Measurements from ENCODE around the gene AUTS2. TPM values are rescaled to one million over a fixed set of nuclear protein-coding genes. Genes with fewer than 3 reads are reported as not detected.

The AUTS2 gene
- polyA plus RNA-seq, 3 donors, result 3.1 to 8.3 (median 7.9) TPM

DNA sequence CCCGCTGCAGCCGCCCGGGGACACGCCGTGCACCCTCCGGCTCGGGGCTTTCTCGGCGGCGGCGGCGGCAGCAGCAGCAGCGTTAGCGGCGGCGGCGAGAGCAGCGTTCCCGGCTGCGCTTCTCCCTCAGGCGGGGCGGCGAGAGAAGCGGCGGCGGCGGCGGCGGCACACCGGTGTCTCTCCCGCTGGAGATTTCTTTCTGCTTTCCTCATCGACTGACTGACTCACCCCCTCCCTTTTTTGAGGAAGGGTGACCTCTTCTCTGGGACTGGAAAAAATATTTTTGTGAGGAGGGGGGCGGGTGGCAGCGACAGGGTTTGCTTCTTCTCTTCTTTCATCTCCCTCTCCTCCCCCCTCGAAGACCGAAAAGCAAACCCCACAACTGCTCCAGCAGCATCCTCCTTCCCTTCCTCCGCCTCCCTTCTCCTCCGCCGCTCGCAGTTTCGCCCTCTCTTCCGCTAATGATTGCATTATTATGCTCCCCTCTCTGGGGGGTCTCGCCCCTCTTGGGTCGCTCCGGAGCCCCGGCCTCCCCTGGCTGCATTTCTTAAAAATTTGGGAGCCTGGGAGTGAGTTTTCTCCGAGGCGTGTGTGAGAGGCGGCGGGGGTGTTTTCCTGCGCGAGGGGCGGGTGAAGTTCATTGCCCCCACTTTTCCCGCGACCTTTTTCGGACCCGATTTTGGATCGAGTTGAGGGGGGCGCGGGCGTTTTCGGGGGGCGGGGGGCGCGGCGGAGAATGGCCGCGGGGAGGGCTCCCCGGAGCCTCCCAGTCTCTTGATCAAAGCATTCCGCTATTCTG, 411 bp downstream of the AUTS2 start:
- H3K27ac ChIP-seq (ENCODE audit: low read depth, low read length), result no peak overlapping the region
- WGBS, 3 donors, result 1% methylated on average over 57 to 70 of the region's 70 CpGs

DNA sequence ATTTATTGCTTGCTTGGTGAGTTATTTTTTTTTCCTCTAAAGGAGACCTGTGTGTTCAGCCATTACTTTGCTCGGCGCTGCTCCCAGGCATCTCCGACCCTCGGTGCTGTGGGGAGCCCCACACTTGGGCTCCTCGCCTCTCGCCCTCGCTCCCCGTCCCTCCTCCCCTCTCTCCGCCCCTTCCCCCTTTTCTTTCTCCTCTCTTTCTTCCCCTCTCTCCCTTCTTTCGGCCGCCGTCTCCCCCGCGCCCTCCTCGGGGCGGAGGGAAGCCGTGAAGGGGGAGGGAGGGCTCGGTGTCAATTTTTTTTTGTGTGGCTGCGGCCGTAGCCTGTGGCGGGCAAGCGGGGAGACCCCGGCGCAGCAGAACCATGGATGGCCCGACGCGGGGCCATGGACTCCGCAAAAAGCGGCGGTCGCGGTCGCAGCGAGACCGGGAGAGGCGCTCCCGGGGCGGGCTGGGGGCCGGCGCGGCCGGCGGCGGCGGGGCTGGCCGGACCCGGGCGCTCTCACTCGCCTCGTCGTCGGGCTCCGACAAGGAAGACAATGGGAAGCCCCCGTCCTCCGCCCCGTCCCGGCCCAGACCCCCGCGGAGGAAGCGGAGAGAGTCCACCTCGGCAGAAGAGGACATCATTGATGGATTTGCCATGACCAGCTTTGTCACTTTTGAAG, 1.1 kb downstream of the AUTS2 start:
- no peak overlapping the region for H3K27ac ChIP-seq (ENCODE audit: low read depth, low read length)
- WGBS, 3 donors, result 0% methylated on average over 55 to 59 of the region's 61 CpGs

DNA sequence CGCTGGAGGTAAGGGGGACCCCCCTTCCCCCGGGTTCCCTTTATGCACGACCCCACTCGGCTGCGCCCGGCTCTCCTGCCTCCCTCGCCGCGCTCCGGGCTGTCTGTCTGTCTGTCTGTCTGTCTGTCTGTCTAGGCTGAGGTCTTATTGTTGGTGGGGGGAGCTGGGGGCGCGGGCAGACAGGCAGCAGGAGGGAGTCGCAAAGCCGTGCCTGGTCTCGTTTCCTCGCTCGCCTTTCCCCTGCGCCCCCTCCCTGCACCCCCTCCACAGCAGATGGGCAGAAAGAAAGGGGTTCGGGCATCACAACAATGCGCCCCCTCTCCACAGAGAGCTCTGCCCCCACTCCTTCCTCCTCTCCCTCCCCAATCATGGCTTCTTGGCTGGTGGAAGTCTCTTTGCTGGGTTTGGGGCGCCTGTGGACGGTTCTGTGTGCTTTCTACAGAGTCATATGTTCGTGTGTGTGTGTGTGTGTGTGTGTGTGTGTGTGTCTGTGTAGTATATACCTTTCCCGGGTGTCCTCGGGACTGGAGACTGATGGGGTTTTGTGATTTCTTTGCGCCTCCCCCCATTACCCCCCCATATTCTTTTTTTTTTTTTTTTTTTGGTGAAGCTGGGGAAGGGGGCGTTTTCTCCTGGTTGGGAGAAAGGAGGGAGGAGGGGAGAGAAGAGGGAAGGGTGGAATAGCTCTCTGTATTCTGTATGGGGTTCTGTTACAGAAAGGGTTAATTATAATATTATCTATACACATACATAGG, 1.9 kb downstream of the AUTS2 start:
- H3K27ac ChIP-seq (ENCODE audit: low read depth, low read length), result no peak overlapping the region
- WGBS, 3 donors, result 1 to 4% (median 1%) methylated on average over 25 to 27 of the region's 27 CpGs

DNA sequence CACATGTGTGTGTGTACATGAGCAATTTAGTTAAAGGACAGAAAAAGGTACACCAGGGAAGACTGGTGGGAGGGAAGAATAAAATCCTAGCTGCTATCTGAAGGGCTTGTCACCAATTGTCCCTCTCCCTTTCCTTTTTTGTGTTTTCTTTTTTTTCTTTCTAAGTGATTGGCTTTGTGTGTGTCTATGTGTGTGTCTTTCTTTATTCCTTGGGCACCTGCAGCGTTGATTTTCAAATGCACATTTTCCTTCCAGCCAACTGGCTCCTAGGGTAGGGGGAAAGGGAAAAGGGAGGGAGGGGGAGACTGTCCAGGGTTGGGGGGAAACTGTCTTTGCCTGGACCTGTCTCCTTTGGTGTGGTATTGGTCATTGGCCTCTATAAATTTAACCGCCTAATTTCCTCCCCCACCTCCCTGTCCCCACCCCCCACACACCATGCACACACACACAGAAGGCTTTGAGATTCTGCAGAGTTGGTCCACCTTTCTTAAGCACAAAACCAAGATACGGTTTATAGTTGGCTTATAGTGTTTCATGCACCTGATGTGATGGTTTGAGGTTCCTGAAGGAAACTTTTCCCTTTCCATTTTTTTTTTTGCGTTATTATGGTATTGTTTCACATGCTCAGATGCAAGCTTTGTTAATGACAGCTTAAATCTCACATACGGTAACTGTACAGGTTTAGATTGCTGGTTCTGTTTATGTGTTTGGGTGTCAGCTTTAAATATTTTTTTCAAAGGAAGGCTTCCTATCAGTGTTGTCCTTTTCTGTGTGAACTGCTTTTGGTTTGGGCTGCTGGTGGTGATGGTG, 2.6 kb downstream of the AUTS2 start:
- WGBS, 3 donors, result 76 to 81% (median 80%) methylated on average over 5 of the region's 5 CpGs
- H3K27ac ChIP-seq (ENCODE audit: low read depth, low read length), result no peak overlapping the region

DNA sequence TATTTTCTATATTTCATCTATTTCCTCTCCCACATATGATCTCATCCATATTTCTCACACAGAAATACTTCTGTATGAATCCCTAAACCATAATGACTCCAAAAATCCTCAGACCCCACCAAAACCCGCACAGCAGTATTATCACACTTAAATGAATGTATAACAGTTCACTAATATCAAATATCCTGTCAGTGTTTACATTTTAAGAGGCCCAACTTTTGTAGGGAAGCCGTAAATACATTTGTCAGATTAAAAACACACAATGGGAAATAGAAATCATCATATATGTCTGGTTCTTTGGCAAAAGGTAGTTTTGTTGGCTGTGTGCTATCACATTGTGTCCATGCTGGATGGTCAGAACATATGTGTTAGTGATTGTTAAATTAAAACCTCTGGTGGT, 4.2 kb downstream of the AUTS2 start:
- H3K27ac ChIP-seq (ENCODE audit: low read depth, low read length), result no peak overlapping the region
- WGBS, 3 donors, result 94 to 95% (median 95%) methylated on average over 2 of the region's 2 CpGs

DNA sequence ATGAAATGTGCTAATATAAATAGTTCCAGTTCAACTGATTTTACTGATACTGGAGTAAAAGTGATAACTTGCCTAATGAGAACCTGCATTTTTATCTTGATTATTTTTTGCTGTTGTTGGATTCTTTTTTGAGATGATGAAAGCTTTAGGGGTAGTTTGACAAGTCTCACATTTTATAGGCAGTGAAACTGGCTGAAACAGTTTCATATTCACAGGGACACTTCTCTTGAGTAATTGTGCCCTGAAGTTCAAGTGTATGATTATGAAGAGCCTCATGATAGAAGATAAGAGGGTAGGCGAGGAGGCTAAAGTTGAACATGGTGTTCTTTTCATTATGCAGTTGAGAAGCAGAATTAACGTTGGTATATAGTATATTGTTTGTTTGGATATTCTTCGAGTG, 5.1 kb downstream of the AUTS2 start:
- WGBS, 3 donors, result 78 to 85% (median 80%) methylated on average over 3 of the region's 3 CpGs
- no peak overlapping the region for H3K27ac ChIP-seq (ENCODE audit: low read depth, low read length)

- 66 to 78% (median 72%) methylated on average over 2 of the region's 2 CpGs for WGBS, 3 donors
- H3K27ac ChIP-seq (ENCODE audit: low read depth, low read length), result no peak overlapping the region
Observed at GRCh38 chr7:69603937-69604494, 5.7 kb downstream of the AUTS2 start.

- WGBS, 3 donors, result 50 to 75% (median 52%) methylated on average over 3 of the region's 3 CpGs
- H3K27ac ChIP-seq (ENCODE audit: low read depth, low read length), result no peak overlapping the region
Observed at GRCh38 chr7:69605070-69605469, 6.8 kb downstream of the AUTS2 start.

DNA sequence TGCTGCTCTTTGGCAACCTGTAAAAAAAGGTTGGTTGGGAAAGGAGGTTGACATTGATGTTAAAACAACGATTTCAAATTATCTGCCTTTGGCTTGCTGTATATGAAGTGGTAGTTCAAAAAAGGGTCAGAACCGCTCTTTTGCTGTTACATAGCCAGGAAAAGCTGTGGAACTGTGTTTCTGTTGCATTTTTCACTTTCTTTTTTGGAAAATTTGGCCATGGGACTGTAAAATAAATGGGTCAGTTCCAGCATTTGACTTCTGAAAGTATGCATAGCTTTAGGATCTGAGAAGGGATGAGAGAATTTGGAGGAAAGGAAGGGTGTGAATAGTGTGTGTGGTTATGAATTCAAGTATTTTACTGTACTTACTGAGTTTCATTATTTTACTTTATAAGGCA, 7.3 kb downstream of the AUTS2 start:
- WGBS, 3 donors, result 15 to 23% (median 16%) methylated on average over 2 of the region's 2 CpGs
- H3K27ac ChIP-seq (ENCODE audit: low read depth, low read length), result no peak overlapping the region

DNA sequence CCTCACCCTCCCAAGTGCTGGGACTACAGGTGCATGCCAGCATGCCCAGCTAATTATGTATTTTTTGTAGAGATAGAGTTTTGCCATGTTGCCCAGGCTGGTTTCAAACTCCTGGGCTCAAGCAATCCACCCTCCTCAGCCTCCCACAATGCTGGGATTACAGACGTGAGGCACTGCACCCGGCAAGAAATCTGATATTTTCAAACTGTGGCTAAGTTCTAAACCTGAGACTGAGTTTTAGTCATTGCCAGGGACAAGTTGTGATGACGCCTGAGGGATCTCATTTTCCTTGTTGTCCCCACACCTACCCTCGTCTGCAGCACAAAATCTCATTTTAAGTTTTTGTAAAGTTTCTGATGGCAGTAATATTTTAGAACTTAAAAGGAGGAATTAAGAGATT, 9.8 kb downstream of the AUTS2 start:
- WGBS, 3 donors, result 90 to 95% (median 92%) methylated on average over 4 of the region's 4 CpGs
- H3K27ac ChIP-seq (ENCODE audit: low read depth, low read length), result no peak overlapping the region

DNA sequence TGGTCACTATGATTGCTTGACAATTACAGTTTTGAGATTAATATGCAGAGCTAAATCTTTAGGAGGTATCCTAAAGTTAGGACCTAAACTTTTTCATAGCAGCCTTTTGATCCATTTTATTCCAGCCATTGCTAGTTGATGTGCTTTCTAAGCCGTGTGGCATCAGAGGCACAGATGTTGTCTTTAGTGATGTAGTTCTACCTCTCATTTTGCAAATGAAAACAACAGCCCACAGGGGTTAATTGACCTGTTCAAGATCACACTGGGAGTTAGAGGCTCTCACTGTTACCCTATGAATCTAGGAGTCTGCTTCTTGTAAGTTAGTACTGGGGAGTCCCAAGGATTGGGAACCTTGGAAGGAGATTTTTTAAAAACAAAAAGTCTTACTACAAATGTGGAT, 10.6 kb downstream of the AUTS2 start:
- 81 to 88% (median 86%) methylated on average over 1 of the region's 1 CpG for whole genome bisulfite sequencing, 3 donors
- no peak overlapping the region for H3K27ac ChIP-seq (ENCODE audit: low read depth, low read length)

GRCh38 chr7:69609541-69610373, 11.5 kb downstream of the AUTS2 start:
- H3K27ac ChIP-seq (ENCODE audit: low read depth, low read length), result no peak overlapping the region
- 78 to 83% (median 78%) methylated on average over 5 of the region's 5 CpGs for WGBS, 3 donors

- 41 to 74% (median 48%) methylated on average over 8 of the region's 8 CpGs for WGBS, 3 donors
Observed at GRCh38 chr7:69610374-69611084, 12.3 kb downstream of the AUTS2 start.

GRCh38 chr7:69612981-69613380, 14.7 kb downstream of the AUTS2 start:
- no peak overlapping the region for H3K27ac ChIP-seq (ENCODE audit: low read depth, low read length)
- WGBS, 3 donors, result 85 to 95% (median 91%) methylated on average over 3 of the region's 3 CpGs

More at GRCh38 chr7:69610374-69611084, 12.3 kb downstream of the AUTS2 start:
- H3K27ac ChIP-seq (ENCODE audit: low read depth, low read length), result no peak overlapping the region

- no peak overlapping the region for H3K27ac ChIP-seq (ENCODE audit: low read depth, low read length)
- WGBS, 3 donors, result 66 to 80% (median 73%) methylated on average over 2 of the region's 2 CpGs
Observed at GRCh38 chr7:69613846-69614245, 15.6 kb downstream of the AUTS2 start.

GRCh38 chr7:69615685-69616084, 17.4 kb downstream of the AUTS2 start:
- WGBS, 3 donors, result 84 to 90% (median 85%) methylated on average over 2 of the region's 2 CpGs
- no peak overlapping the region for H3K27ac ChIP-seq (ENCODE audit: low read depth, low read length)

DNA sequence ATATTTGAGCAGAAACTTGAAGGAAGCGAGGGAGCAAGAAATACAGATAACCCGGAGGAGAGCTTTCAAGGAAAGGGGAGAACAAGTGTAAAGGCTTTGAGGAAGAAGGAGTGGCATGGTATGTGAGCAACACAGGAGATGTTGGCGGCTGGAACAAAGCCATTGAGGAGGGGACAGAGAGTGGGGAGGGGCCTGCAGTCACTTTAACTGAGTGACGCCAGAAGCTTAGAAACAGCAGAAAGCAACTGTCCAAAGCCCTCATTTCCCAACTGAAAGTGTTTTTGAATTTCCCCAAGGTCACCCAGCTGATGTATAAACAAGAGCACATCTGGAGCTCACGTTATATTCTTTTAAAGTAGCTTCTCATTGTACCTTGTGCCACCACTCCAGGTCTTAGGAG, 19.1 kb downstream of the AUTS2 start:
- 81 to 82% (median 81%) methylated on average over 5 of the region's 5 CpGs for WGBS, 3 donors
- no peak overlapping the region for H3K27ac ChIP-seq (ENCODE audit: low read depth, low read length)
